Activated CD8-positive, alpha-beta T cell treated with anti-CD3 and anti-CD28 coated beads, Interleukin-2, amount 10 ng/mL, durations not matched to agents 7 days and 5 days (primary cell): Measurements from ENCODE around the gene CD40. TPM values are rescaled to one million over a fixed set of nuclear protein-coding genes. Genes with fewer than 3 reads are reported as not detected.

Experiments
- ATAC-seq: fragments of 150-1000 bp; cut with Tn5 transposase; one replicate; pipeline ENCODE4 v1.10.0; 2021; ENCODE audit warnings: moderate library complexity
- CTCF ChIA-PET: fragments of 350-600 bp; sonication (Branson Sonifier 250); formaldehyde crosslinking; loops from one replicate; lab custom pipeline; 2021; ENCODE audit warnings: antibody characterized with exemption; lab: Charles Lee
- POLR2A ChIA-PET: fragments of 350-600 bp; sonication (Branson Sonifier 250); formaldehyde crosslinking; loops from one replicate; lab custom pipeline; 2021; ENCODE audit warnings: antibody characterized with exemption; lab: Charles Lee
- DNase-seq: peaks from one replicate; pipeline ENCODE4 v3.0.0-alpha.2; 2020
- H3K27ac Mint-ChIP-seq: one replicate; pipeline ENCODE4 v1.8.0; 2021; ENCODE audit warnings: mild to moderate bottlenecking, mixed read lengths
- H3K27me3 Mint-ChIP-seq: one replicate; pipeline ENCODE4 v1.8.0; 2021; ENCODE audit warnings: low read depth, mixed read lengths
- H3K36me3 Mint-ChIP-seq: one replicate; pipeline ENCODE4 v1.8.0; 2021; ENCODE audit warnings: low read depth, mixed read lengths
- H3K4me1 Mint-ChIP-seq: one replicate; pipeline ENCODE4 v1.8.0; 2021; ENCODE audit warnings: low read depth, mixed read lengths
- H3K4me3 Mint-ChIP-seq: one replicate; pipeline ENCODE4 v1.8.0; 2021; ENCODE audit warnings: mild to moderate bottlenecking, mixed read lengths
- H3K9me3 Mint-ChIP-seq: one replicate; pipeline ENCODE4 v1.8.0; 2022; ENCODE audit warnings: mixed read lengths; ENCODE audit not compliant: insufficient read depth
- total RNA-seq, 2 experiments: library from RNA; stranded (reverse); gene quantifications; one replicate each; pipeline ENCODE4 v1.2.3, GENCODE V29; 2021

CD40 gene
- total RNA-seq, 2 experiments from 2014 or later: 0.94 to 1.0 TPM

GRCh38 chr20:46154305-46154704, 36.2 kb downstream of the CD40 start:
- H3K4me1 Mint-ChIP-seq: no peaks in the 10 kb centered on the region
- ATAC-seq: no peak
- no peak for DNase-seq
- no peaks in the 10 kb centered on the region for H3K36me3 Mint-ChIP-seq
- POLR2A ChIA-PET: no interaction called here
- no peak overlapping the region for H3K4me3 Mint-ChIP-seq
- peaks cover 6% of the 10 kb centered on the region for H3K27me3 Mint-ChIP-seq
- no peaks in the 10 kb centered on the region for H3K9me3 Mint-ChIP-seq
- H3K27ac Mint-ChIP-seq: no peak overlapping the region
- CTCF ChIA-PET: no interaction called here

- Mint-ChIP-seq H3K9me3 (no peaks in the 10 kb centered on the region), H3K36me3 (no peaks in the 10 kb centered on the region), H3K27ac (no peak overlapping the region), H3K27me3 (peaks cover 6% of the 10 kb centered on the region), H3K4me3 (no peak overlapping the region), H3K4me1 (no peaks in the 10 kb centered on the region)
- POLR2A ChIA-PET: no interaction called here
- DNase-seq: no peak
- CTCF ChIA-PET: no interaction called here
- no peak for ATAC-seq
These were observed 36.7 kb downstream of the CD40 start for GRCh38 chr20:46154796-46155195.

GRCh38 chr20:46156065-46156464, 38.0 kb downstream of the CD40 start:
- Mint-ChIP-seq H3K27ac (no peak overlapping the region), H3K4me3 (no peak overlapping the region), H3K9me3 (no peaks in the 10 kb centered on the region), H3K27me3 (peaks cover 6% of the 10 kb centered on the region), H3K36me3 (no peaks in the 10 kb centered on the region), H3K4me1 (no peaks in the 10 kb centered on the region)
- CTCF ChIA-PET: no interaction called here
- POLR2A ChIA-PET: no interaction called here
- ATAC-seq: no peak
- DNase-seq: no peak

- no peak overlapping the region for H3K27ac Mint-ChIP-seq
- no peaks in the 10 kb centered on the region for H3K36me3 Mint-ChIP-seq
- POLR2A ChIA-PET: no interaction called here
- CTCF ChIA-PET: interaction anchor here (0.6 to 1.1 kb wide), 2 partner anchors 69 to 143 kb away, joined by 3 to 4 read pairs; no protein-coding TSS in a partner anchor
- H3K4me3 Mint-ChIP-seq: no peak overlapping the region
- ATAC-seq (no peak), DNase-seq (no peak)
- H3K27me3 Mint-ChIP-seq: peaks cover 6% of the 10 kb centered on the region
- no peaks in the 10 kb centered on the region for H3K9me3 Mint-ChIP-seq
- no peaks in the 10 kb centered on the region for H3K4me1 Mint-ChIP-seq
These were observed 39.0 kb downstream of the CD40 start for GRCh38 chr20:46157076-46157592.

GRCh38 chr20:46157625-46158024, 39.5 kb downstream of the CD40 start:
- Mint-ChIP-seq H3K36me3 (no peaks in the 10 kb centered on the region), H3K27ac (no peak overlapping the region), H3K9me3 (no peaks in the 10 kb centered on the region), H3K27me3 (peaks cover 6% of the 10 kb centered on the region), H3K4me3 (no peak overlapping the region), H3K4me1 (no peaks in the 10 kb centered on the region)
- POLR2A ChIA-PET: no interaction called here
- DNase-seq: no peak
- CTCF ChIA-PET: interaction anchor here (1.1 kb wide), 1 partner anchor 143 kb away, joined by 4 read pairs; no protein-coding TSS in a partner anchor
- no peak for ATAC-seq

- ChIA-PET CTCF (no interaction called here), POLR2A (no interaction called here)
- H3K4me3 Mint-ChIP-seq: no peak overlapping the region
- no peak overlapping the region for H3K27ac Mint-ChIP-seq
- no peak for DNase-seq
- no peak for ATAC-seq
- H3K9me3 Mint-ChIP-seq: no peaks in the 10 kb centered on the region
- no peaks in the 10 kb centered on the region for H3K36me3 Mint-ChIP-seq
- H3K27me3 Mint-ChIP-seq: peaks cover 6% of the 10 kb centered on the region
- no peaks in the 10 kb centered on the region for H3K4me1 Mint-ChIP-seq
These were observed 40.4 kb downstream of the CD40 start for GRCh38 chr20:46158476-46158987.

GRCh38 chr20:46159101-46159897, 41.2 kb downstream of the CD40 start:
- no peak for ATAC-seq
- POLR2A ChIA-PET: no interaction called here
- no peak for DNase-seq
- Mint-ChIP-seq H3K27me3 (peaks cover 11% of the 10 kb centered on the region), H3K4me3 (no peak overlapping the region), H3K9me3 (no peaks in the 10 kb centered on the region), H3K27ac (no peak overlapping the region), H3K36me3 (no peaks in the 10 kb centered on the region), H3K4me1 (no peaks in the 10 kb centered on the region)
- CTCF ChIA-PET: no interaction called here

GRCh38 chr20:46160661-46161060, 42.5 kb downstream of the CD40 start:
- peaks cover 7% of the 10 kb centered on the region for H3K27me3 Mint-ChIP-seq
- no peaks in the 10 kb centered on the region for H3K36me3 Mint-ChIP-seq
- ChIA-PET POLR2A (no interaction called here), CTCF (no interaction called here)
- no peak for ATAC-seq
- no peak overlapping the region for H3K4me3 Mint-ChIP-seq
- no peak for DNase-seq
- no peaks in the 10 kb centered on the region for H3K4me1 Mint-ChIP-seq
- no peaks in the 10 kb centered on the region for H3K9me3 Mint-ChIP-seq
- H3K27ac Mint-ChIP-seq: no peak overlapping the region

GRCh38 chr20:46161921-46162320, 43.8 kb downstream of the CD40 start:
- ATAC-seq (no peak), DNase-seq (no peak)
- Mint-ChIP-seq H3K27me3 (peaks cover 10% of the 10 kb centered on the region), H3K27ac (no peak overlapping the region), H3K4me1 (no peaks in the 10 kb centered on the region), H3K36me3 (no peaks in the 10 kb centered on the region), H3K9me3 (no peaks in the 10 kb centered on the region), H3K4me3 (no peak overlapping the region)
- CTCF ChIA-PET: no interaction called here
- POLR2A ChIA-PET: no interaction called here

GRCh38 chr20:46164254-46164653, 46.1 kb downstream of the CD40 start:
- POLR2A ChIA-PET: no interaction called here
- ATAC-seq: no peak
- Mint-ChIP-seq H3K27me3 (peaks cover 9% of the 10 kb centered on the region), H3K36me3 (no peaks in the 10 kb centered on the region), H3K4me1 (no peaks in the 10 kb centered on the region), H3K4me3 (no peak overlapping the region), H3K9me3 (no peaks in the 10 kb centered on the region), H3K27ac (no peak overlapping the region)
- CTCF ChIA-PET: interaction anchor here (1.1 kb wide), 1 partner anchor 10 kb away, joined by 3 read pairs; no protein-coding TSS in a partner anchor
- DNase-seq: no peak

- Mint-ChIP-seq H3K9me3 (no peaks in the 10 kb centered on the region), H3K4me3 (no peak overlapping the region), H3K27me3 (peaks cover 9% of the 10 kb centered on the region), H3K4me1 (no peaks in the 10 kb centered on the region), H3K36me3 (no peaks in the 10 kb centered on the region), H3K27ac (no peak overlapping the region)
- POLR2A ChIA-PET: no interaction called here
- CTCF ChIA-PET: interaction anchor here (0.9 kb wide), 1 partner anchor 145 kb away, joined by 3 read pairs; no protein-coding TSS in a partner anchor
- DNase-seq: no peak
- ATAC-seq: no peak
These were observed 49.0 kb downstream of the CD40 start for GRCh38 chr20:46167080-46167479.

GRCh38 chr20:46168438-46168837, 50.3 kb downstream of the CD40 start:
- POLR2A ChIA-PET: no interaction called here
- DNase-seq: no peak
- Mint-ChIP-seq H3K4me1 (no peaks in the 10 kb centered on the region), H3K27ac (no peak overlapping the region), H3K36me3 (no peaks in the 10 kb centered on the region), H3K27me3 (peaks cover 22% of the 10 kb centered on the region), H3K9me3 (no peaks in the 10 kb centered on the region), H3K4me3 (no peak overlapping the region)
- CTCF ChIA-PET: no interaction called here
- ATAC-seq: no peak
